Raji (cell line): Measurements from ENCODE around the gene B4GALT7.

Source experiments
- POLR2A ChIP-seq: IDR thresholded peaks from 2 replicates; pipeline ENCODE4 v1.6.1; 2011; ENCODE audit warnings: low read depth, low read length, control low read depth; ENCODE audit not compliant: insufficient read depth

B4GALT7 gene

DNA sequence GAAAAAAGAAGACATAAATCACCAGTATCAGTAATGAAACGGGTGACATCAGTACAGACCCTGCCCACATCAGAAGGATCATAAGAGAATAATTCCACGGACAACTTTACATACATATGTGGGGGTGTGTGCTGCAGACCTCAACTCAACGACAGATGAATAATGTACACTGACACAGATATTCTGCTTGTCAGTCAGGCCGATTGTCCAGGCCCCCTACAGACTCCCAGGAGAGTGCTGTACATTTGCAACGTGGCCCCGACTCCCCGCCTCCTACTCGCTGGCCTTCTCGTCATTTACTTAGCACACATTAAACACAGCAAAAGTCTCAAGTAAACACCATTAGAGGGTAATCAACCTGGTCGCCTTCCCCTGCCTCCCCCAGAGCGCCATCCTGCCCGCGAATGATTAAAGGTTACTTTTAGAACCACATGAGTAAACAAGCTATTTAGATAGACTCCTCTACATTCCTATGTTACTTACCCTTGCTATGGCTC is 11.5 kb upstream of the B4GALT7 start:
- TF ChIP-seq POLR2A: no peak

DNA sequence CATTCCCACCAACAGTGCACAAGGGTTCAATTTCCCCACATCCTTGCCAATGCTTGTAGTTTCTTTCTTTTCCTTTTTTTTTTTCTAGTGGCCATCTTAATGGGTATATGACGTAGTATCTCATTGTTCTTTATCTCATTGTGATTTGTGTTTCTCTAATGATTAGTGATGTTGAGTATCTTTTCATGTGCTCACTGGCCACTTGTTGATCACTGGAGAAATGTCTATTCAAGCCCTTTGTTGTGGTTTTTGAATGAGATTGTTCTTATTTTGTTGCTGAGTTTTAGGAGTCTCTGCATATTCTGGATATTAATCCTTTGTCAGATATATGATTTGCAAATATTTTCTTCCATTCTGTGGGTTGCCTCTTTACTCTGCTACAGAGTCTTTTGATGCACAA is 9.5 kb upstream of the B4GALT7 start:
- TF ChIP-seq POLR2A: no peak

DNA sequence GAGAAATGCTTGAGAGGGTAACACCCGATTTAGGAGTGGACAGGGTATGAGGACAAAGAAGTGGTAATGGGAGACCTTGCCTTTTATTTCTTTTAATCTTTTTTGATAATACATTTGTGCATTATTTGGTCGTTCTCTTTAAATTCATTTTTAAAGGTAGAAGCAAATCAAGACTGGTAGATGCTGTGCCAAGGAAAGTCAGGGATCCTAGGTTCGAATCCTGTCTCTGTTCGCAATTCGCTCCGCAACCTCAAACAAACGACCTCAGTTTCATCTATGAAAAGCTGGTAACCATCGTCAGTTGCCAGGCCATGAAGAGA is 8.3 kb upstream of the B4GALT7 start:
- TF ChIP-seq POLR2A: no peak

DNA sequence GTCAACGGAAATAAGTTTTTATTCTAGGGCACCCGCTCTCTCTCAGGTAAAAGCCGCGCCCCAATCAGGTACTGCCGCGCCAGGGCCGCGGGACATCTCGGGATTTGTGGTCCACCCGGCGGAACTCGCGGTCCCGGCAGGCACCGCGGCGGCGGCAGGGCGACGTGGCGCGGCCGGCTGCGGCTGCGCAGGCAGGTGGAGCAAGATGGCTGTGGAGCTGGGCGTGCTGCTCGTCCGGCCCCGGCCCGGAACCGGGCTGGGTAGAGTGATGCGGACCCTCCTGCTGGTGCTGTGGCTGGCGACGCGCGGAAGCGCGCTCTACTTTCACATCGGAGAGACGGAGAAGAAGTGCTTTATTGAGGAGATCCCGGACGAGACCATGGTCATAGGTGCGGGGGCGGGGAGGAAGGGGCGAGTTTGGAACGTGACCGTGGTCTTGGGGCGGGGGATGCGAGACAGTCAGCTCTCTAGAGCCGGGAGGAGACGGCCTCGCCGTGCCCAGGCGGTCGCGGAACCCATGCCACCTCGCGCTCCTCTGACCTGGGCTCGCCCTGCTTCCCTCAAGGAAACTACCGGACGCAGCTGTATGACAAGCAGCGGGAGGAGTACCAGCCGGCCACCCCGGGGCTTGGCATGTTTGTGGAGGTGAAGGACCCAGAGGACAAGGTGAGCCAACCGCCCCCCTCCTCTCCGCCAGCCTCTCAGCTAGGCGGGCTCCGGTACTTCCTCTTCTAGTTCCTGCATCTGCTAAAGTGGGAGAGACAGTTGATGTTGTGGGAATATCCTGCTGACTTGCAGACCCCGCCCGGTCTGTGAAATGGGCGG is 7.7 kb upstream of the B4GALT7 start, which contains the start of gene TMED9:
TMED9 (plus strand) TSS at position 194 of the 825 bp plus-strand sequence; CDS start at position 206, 12 bp downstream.
- TF ChIP-seq POLR2A: peak; percentile 95

DNA sequence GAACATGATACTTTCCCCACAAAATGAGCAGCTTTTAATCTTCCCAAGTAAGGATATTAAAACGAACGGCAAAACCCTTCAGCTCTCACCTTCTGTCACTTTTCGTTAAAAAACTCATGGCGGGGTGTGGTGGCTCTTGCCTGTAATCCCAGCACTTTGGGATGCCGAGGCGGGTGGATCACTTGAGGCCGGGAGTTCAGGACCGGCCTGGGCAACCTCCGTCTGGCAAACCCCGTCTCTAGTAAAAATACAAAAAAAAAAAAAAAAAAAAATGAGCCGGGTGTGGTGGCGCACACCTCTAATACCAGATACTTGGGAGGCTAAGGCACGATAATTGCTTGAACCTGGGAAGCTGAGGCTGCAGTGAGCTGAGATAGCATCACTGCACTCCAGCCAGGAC is 7.0 kb upstream of the B4GALT7 start:
- TF ChIP-seq POLR2A: no peak

DNA sequence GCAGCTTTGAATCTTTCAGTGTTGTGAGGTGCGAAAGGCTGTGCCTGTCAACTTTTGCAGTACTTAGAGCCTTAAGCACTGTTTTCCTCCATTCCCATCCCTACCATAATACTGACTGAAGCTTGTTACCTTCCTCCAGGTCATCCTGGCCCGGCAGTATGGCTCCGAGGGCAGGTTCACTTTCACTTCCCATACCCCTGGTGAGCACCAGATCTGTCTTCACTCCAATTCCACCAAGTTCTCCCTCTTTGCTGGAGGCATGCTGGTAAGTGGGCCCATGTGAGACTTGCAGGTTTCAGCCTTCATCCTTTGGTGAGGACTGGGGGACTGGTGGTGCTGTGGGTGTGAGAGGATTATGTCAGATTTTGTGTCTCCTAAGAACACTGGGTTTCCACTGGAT is 6.4 kb upstream of the B4GALT7 start:
- TF ChIP-seq POLR2A: no peak

DNA sequence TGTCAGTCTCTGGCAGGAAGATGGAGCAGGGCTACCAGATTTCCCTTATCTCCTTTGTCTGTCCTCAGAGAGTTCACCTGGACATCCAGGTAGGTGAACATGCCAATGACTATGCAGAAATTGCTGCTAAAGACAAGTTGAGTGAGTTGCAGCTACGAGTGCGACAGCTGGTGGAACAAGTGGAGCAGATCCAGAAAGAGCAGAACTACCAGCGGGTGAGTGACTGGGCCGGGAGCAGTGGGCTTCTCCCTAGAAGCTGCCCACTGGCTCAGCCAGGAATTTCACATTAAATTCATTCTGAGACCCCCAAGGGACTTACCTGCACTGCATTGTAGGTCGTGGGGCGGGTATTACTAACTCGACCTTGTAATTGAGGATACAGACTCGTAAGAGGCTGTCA is 5.9 kb upstream of the B4GALT7 start:
- TF ChIP-seq POLR2A: no peak

DNA sequence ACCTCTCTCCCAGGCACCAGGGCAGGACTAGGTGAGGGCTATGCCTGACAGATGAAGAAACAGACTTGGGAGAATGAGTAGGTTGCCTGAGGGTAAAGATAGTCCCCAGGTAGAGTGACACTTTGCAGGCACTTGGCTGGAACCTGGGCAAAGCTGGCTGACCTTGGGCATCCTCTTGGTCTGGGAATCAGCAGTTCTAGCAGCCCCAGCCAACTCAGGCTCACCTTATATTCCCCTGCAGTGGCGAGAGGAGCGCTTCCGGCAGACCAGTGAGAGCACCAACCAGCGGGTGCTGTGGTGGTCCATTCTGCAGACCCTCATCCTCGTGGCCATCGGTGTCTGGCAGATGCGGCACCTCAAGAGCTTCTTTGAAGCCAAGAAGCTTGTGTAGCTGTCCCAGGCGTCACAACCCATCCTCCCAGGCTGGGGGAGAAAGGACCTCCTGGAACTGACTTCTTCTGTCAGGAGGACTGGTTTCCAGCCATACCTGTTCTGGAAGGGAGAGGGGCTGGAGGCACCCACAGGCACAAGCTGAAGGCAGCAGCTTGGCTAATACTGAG is 4.8 kb upstream of the B4GALT7 start:
- TF ChIP-seq POLR2A: no peak

DNA sequence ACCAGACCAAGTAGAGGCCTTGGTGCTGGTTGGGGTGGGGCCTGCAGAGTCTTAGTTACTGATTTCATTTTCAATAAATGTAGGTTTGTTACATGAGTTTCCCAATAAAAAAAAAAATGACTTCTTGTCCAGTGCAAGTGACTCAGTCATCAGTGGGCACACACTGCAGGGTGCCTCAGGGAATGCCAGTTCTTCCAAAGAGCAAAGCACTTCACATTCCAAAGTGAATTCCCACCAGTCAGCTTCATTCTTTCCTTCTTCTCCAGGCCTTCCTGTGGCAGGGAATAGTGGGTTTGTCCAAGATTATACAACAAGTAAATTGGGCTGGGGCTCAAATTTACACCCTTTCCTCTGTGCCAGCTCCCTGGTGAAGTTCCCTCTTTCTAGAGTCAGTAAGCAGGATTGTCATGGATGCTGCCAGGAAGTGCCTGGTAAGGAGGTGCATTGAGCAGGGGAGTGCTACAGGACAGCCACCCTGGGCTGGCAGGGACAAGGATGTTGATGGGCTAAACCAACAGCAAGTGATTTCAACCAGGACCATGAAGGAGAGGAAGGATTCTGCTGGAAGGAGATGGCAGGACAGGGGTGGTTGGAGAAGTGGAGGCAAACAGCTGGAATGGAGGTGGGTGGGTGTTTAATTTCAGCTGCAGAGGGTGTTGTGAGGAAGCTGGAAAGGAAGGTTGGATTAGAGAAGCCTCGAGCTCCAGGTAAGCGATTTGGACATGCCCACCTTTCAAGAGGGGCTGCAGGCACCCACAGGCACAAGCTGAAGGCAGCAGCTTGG is 3.7 kb upstream of the B4GALT7 start:
- TF ChIP-seq POLR2A: no peak

DNA sequence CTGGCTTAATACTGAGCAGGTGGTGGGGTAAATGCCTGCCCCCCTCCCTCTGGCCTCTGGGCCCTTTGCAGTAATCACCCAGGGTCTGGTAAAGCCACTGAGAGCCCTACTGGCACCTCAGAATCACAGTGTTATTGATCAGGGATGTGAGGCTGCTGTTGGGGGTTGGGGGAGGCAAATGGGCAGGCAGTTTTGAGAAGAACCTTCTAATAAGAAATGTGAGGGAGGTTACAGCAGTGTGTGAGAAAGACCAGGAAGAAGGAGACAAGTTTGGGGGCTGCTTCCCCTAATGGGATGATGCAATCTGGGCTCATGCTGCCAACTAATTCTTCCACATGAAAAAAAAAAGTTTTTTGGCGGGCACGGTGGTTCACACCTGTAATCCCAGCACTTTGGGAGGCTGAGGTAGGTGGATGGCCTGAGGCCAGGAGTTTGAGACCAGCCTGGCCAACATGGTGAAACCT is 3.1 kb upstream of the B4GALT7 start:
- no peak for TF ChIP-seq POLR2A

DNA sequence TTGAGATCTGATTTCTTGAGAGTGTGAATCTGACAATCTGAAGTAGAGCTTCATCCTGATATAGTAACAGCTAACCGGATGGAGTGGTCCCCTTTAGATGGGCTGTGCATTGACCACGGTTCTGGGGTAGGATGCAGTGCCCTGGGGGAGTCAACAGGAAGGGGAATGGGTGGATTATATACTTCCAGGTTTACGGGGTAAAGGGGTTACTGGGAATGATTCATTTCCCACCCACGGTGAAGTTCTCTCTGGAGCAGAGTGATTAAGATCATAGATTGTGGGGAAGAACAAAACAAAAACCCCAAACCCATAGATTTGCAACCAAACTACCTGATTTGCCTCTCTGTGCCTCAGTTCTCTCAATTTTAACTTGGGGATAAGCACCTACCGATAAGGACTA is 1.5 kb upstream of the B4GALT7 start:
- no peak for TF ChIP-seq POLR2A

DNA sequence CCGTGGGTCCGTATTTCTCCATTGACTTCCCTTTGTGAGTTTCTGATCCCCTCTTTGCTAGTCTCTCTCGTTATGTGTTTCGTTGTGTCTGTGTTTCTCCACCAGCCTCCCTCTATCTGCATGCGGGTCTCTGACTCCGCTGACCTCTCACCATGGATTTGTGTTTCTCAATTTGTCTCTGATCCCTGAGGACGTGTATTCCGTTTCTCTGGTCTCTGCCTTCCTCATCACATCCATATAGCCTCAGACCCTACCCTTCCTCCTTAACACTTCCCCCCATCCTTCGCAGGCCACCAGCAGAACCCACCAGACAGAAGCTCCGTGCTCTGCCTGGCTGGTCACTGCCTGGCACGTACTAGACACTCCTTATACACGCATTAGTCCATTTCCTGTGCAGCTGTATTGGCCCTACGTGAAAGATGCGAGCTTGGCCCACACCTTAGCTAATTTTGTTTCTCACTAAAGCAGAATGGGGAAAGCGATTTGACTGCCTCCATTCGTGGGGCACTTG is 631 bp downstream of the B4GALT7 start:
- TF ChIP-seq POLR2A: no peak

DNA sequence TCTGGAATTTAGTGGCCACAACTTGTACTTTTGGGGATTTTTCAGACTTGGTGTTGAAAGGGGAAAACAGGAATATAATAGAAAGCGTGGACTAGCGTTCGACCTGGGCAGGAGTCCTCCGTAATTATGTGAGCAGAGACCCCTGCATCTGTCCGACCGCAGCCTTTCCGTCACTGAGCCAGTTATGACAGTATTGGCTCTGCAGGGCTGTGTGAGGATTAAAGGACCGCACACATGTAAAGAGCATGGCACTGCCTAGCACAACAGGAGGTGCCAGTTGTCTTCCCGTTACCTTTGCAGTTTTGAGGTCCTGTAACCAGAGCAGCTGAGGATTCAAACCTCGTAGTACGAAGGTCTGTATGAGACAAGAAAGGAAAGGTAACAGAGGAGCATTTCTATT is 1.2 kb downstream of the B4GALT7 start:
- TF ChIP-seq POLR2A: no peak

DNA sequence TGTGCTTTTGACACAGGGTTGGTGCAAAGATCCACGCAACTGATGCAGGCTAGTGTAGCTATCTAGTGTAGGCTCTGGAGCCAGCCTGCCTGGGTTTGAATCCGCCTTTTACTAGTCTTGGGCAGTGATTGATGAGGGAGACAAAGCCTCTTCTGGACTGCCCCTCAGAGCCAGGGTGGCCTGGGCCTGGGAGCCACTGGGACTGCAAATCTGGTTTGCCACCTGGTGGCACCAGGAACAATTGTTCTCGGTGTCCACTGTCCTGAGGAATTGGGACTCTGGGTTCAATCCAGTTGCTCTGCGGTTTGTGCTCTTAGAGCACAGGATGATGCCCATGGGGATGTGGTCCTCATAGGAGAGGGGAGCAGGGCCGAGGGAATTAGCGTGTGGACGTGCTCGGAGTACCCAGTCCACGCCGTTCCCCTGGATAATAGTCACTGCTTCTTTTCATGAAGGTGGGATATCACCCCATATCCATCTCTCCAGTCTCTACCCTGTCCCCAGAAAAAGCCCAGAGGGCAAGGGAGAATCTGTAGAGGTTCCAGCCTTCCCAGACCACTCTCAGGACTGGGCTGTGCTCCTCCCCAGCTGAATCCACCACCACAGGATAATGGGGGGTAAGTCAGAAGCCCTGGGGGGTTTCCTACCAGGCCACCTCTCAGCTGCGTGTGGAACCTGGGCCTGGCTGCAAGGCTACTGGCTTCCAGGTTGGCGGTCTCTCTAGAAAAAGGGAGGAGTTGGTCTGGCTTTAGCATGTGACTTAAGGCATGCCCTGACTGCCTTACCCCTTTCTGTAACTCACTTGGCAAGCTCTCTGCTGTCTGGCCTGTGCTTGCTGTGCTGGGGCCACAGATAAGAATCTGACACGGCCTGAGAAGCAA is 1.9 kb downstream of the B4GALT7 start:
- no peak for TF ChIP-seq POLR2A

DNA sequence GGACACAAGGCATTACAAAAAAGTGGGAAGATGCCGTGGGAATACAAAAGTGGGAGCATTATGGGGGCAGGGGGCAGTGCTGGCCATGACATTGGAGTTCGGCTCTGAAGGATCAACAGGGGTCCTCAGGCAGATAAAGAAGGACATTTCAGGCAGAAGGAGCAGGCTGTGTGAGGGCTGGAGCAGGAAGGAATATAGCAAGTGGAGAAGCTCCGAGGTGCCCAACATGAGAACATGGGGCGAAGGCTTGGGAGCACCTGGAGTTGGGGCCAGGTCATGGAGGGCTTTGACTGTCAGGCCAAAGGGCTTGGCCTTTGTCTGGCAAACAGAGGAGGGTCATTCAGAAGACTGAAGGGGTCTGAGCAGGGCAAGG is 2.5 kb downstream of the B4GALT7 start:
- TF ChIP-seq POLR2A: no peak
